HEK293T (cell line): ENCODE data around the gene COTL1.

Source experiments
- ARNT ChIP-seq: fragments of 450-650 bp; IDR thresholded peaks from 2 replicates; pipeline ENCODE4 v1.6.1; 2017; ENCODE audit warnings: mild to moderate bottlenecking
- BHLHE40 ChIP-seq: fragments of 450-650 bp; IDR thresholded peaks from 2 replicates; pipeline ENCODE4 v1.6.1; 2016; ENCODE audit warnings: mild to moderate bottlenecking, moderate library complexity, borderline replicate concordance
- CTBP1 ChIP-seq: fragments of 450-650 bp; IDR thresholded peaks from 2 replicates; pipeline ENCODE4 v1.6.1; 2016; ENCODE audit warnings: borderline replicate concordance
- ELF4 ChIP-seq: fragments of 450-650 bp; IDR thresholded peaks from 2 replicates; pipeline ENCODE4 v1.6.1; 2017; ENCODE audit warnings: antibody characterized with exemption
- FOXA1 ChIP-seq: fragments of 450-650 bp; IDR thresholded peaks from 2 replicates; pipeline ENCODE4 v1.6.1; 2016; ENCODE audit warnings: mild to moderate bottlenecking
- FOXK2 ChIP-seq: fragments of 450-650 bp; IDR thresholded peaks from 2 replicates; pipeline ENCODE4 v1.6.1; 2016; ENCODE audit warnings: mild to moderate bottlenecking
- FOXM1 ChIP-seq: fragments of 450-650 bp; IDR thresholded peaks from 2 replicates; pipeline ENCODE4 v1.6.1; 2017; ENCODE audit warnings: mild to moderate bottlenecking, borderline replicate concordance
- HDGF ChIP-seq: fragments of 450-650 bp; IDR thresholded peaks from 2 replicates; pipeline ENCODE4 v1.6.1; 2017; ENCODE audit warnings: antibody characterized with exemption, borderline replicate concordance
- LEF1 ChIP-seq: fragments of 450-650 bp; IDR thresholded peaks from 2 replicates; pipeline ENCODE4 v1.6.1; 2017; ENCODE audit warnings: mild to moderate bottlenecking, borderline replicate concordance
- SP1 ChIP-seq: fragments of 450-650 bp; IDR thresholded peaks from 2 replicates; pipeline ENCODE4 v1.6.1; 2017
- SUZ12 ChIP-seq: fragments of 450-650 bp; IDR thresholded peaks from 2 replicates; pipeline ENCODE4 v1.6.1; 2016; ENCODE audit warnings: mild to moderate bottlenecking
- TARDBP ChIP-seq: fragments of 450-650 bp; IDR thresholded peaks from 2 replicates; pipeline ENCODE4 v1.6.1; 2016
- ZNF384 ChIP-seq: fragments of 450-650 bp; IDR thresholded peaks from 2 replicates; pipeline ENCODE4 v1.6.1; 2016
- TF ChIP-seq, protein P1 (sequence below): fragments of 450-650 bp; IDR thresholded peaks from 2 replicates; pipeline ENCODE4 v1.6.1; 2016

DNA sequence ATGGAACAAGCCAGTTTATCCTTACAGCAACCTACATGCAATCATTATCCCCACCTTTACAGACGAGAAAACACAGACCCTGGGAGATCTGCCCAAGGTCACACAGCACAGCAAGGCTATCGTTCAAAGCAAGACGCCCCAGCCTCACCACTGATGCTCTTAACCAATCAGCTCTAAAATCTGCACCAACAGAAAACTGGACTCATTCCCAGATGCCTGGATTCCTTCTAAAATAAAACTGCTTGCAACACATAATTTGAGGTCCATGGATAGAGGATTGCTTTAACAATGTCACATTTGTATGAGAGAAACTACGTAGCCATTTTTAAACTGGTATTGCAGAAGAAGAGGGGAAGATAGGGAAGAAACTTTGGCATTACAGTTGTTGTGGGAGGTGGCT, 6.8 kb downstream of the COTL1 start:
- TF ChIP-seq FOXK2, result no peak
- no peak for TF ChIP-seq BHLHE40
- no peak for TF ChIP-seq ELF4
- TF ChIP-seq SUZ12, result no peak
- no peak for TF ChIP-seq CTBP1
- TF ChIP-seq ARNT, result no peak
- no peak for TF ChIP-seq SP1
- no peak for TF ChIP-seq ZNF384
- TF ChIP-seq FOXM1, result no peak
- TF ChIP-seq TARDBP, result no peak
- no peak for TF ChIP-seq LEF1
- TF ChIP-seq, protein P1, sequence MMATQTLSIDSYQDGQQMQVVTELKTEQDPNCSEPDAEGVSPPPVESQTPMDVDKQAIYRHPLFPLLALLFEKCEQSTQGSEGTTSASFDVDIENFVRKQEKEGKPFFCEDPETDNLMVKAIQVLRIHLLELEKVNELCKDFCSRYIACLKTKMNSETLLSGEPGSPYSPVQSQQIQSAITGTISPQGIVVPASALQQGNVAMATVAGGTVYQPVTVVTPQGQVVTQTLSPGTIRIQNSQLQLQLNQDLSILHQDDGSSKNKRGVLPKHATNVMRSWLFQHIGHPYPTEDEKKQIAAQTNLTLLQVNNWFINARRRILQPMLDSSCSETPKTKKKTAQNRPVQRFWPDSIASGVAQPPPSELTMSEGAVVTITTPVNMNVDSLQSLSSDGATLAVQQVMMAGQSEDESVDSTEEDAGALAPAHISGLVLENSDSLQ, result no peak
- no peak for TF ChIP-seq FOXA1
- TF ChIP-seq HDGF, result no peak
